ENCODE measurements around the gene TSNAXIP1. TPM values are rescaled to one million over a fixed set of nuclear protein-coding genes. Genes with fewer than 3 reads are reported as not detected.

TSNAXIP1 gene
- total RNA-seq, 1 donor: 0.99 TPM

- peak within 1 kb of the TSS; percentile 83 for H3K4me3 ChIP-seq (ENCODE audit: low read depth, low read length)
- TF ChIP-seq CTCF (IDR thresholded peaks at IDR 0.05; ENCODE audit: insufficient read depth, low read length): no peak
- DNase-seq (ENCODE audit: low read depth): peak; percentile 61
These were observed 40.6 kb downstream of the TSNAXIP1 start, which contains the start of gene CENPT for GRCh38 chr16:67847064-67847861. TSS of gene CENPT (minus strand) at chr16:67847693. CDS start at chr16:67833859, 13,834 bp downstream.

GRCh38 chr16:67848118-67848517 is 41.4 kb downstream of the TSNAXIP1 start:
- peak overlapping the region; percentile 83 for H3K4me3 ChIP-seq (ENCODE audit: low read depth, low read length)
- no peak for DNase-seq (ENCODE audit: low read depth)
- no peak for TF ChIP-seq CTCF (IDR thresholded peaks at IDR 0.05; ENCODE audit: insufficient read depth, low read length)

- DNase-seq (ENCODE audit: low read depth): no peak
- no peak for TF ChIP-seq CTCF (IDR thresholded peaks at IDR 0.05; ENCODE audit: insufficient read depth, low read length)
- no peak overlapping the region for H3K4me3 ChIP-seq (ENCODE audit: low read depth, low read length)
These were observed 47.0 kb downstream of the TSNAXIP1 start for GRCh38 chr16:67853670-67854069.

GRCh38 chr16:67855789-67856188 is 49.1 kb downstream of the TSNAXIP1 start:
- no peak overlapping the region for H3K4me3 ChIP-seq (ENCODE audit: low read depth, low read length)
- no peak for TF ChIP-seq CTCF (IDR thresholded peaks at IDR 0.05; ENCODE audit: insufficient read depth, low read length)
- DNase-seq (ENCODE audit: low read depth): no peak

- DNase-seq (ENCODE audit: low read depth): no peak
- no peak for TF ChIP-seq CTCF (IDR thresholded peaks at IDR 0.05; ENCODE audit: insufficient read depth, low read length)
- no peak overlapping the region for H3K4me3 ChIP-seq (ENCODE audit: low read depth, low read length)
These were observed 50.3 kb downstream of the TSNAXIP1 start for GRCh38 chr16:67856927-67857546.

GRCh38 chr16:67857547-67858233 is 51.0 kb downstream of the TSNAXIP1 start:
- peak; percentile 90 for DNase-seq (ENCODE audit: low read depth)
- no peak for TF ChIP-seq CTCF (IDR thresholded peaks at IDR 0.05; ENCODE audit: insufficient read depth, low read length)
- H3K4me3 ChIP-seq (ENCODE audit: low read depth, low read length): no peak overlapping the region

All from fibroblast of the aortic adventitia (primary cell).